IPS DF 4.7 (cell line): ENCODE data around the gene MYL7.
"Not testable (repeated sequence)": the region's sequence is repeated elsewhere in the genome, so short reads cannot be mapped to it uniquely, and the experiment has no call there.

Experiments used
- DNase-seq: peaks from one replicate; pipeline ENCODE4 v3.0.0-alpha.2; 2013; ENCODE audit warnings: low spot score; ENCODE audit errors: extremely low read depth

Gene MYL7

DNA sequence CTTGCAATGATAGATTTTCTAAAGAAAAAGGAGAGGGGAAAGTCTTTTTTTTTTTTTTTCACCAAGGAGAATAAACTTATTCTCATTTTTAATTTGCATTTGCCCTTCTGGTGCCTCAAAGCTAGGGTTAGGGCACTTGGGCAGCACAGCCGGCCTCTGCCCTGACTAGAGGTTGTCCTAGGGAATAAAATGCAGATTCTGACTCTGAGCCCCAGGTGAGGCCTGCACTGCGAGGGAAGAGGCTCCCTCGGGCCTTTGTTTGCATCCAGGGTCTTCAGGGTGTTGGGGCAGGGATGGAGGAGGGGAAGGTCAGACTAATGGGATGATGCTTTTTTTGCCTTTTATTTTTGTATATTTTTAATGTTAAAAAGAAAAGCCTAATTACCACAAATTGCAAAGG lies 7.8 kb downstream of the MYL7 start:
- DNase-seq, result no peak

DNA sequence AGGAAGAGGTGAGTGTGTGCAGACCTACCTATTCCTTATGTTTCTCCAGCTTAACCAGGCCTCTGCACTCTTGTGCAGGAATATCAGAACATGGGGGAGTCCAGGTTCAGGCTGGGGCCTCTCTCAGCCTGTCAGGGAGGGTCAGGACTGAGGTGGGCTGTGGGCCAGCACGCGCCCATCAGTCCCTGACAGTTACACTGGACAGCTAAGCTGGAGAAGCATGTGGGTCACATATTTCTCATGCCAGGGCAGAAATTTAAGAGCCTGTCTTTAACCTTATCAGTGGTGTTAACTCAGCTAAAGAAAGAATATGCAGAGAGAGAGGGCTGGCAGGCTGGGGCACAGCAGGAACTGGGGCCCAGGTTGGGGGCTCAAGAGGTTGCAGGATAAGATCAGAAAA lies 9.1 kb downstream of the MYL7 start:
- no peak for DNase-seq

DNA sequence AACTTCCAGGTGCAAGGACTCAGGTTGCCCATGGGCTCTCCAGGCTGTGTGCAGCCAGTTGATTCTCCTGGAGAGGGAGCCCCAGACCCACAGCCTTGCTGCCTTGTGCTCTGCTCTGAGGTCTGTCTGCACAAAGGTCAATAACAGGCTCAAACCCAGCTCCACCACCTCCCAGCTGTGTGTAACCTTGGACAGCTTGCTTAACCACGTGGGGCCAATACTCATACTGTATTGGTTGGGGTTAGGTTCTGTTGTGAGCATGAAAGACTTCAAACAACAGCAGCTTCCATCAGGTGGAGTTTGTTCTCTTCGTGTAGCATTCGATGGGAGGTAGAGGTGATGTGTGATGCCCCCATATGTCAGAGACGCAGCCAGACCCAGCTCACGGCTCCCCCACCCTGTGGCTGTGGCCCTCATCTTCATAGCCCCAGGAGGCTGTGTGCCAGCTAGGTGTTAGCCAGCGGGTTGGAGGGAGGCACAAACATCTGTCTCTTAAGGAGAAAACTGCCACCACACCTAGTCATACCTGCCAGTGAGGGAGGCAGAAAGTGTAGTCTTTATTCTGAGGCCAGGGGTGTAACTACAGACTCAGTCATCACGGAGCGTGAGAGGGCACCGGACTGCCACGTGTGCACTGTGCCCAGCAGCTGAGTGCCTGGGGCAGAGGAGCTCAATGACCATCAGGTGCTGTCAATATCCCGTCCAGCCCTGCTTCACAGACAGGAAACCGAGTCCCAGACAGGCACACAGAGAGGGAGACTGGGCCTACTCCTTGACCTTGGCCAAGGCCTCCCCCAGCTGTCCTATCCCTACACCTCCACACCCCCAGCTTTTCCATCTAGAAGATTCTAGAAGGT lies 9.7 kb downstream of the MYL7 start:
- no peak for DNase-seq

DNA sequence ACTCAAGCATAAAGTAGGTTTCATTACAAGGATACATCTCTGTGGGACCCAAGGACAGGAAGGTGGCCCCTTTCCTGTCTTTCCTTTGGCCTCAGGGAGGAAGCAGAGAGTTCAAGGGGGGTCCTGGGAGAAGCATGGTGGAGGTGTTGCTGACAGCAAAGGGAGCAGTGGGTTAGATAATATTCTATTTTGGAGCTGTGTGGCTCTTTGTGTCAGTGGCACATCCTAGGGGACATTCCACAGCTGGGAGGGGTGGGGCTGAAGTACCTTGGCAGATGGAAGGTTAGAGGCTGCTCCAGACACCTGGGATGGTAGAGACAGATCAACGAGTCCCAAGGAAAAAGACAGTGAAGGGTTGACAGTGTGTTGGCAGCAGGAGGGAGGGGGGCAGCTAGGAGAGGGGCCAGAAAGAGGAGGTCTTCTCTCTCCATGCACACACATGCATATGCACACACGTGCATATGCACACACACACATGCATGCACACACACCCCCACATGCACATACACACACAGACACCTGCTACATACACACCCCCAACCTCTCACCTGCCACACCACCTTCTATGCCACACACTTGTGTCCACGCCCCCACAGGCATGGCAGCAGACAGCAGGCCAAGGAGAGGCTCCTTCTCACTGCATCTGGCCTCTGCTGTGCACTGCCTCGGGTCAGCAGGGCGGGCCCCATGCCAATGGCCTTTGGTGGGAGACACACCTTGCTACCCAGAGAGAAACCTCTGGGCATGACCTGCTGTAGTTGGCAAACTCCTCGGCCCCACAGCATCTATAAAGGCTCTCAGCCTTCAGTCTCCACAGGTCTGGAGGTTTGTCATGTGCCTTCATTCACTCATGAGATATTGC lies 12.2 kb downstream of the MYL7 start:
- DNase-seq, result no peak

DNA sequence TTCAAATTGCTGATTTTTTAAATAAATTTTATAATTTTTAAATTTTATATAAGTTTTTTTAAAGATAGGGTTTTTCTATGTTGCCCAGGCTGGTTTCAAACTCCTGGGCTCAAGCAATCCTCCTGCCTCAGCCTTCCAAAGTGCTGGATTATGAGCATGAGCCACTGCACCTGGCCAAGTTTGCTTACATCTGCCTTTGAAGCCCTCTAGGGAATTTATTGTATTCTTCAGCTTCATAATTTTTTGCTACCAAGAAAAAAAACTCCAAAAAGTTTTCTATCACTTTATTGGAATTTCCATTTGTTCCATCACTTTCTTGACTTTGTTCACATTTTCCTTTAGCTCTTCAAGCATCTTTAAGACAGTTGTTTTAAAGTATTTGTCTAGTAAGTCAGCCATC lies 14.0 kb downstream of the MYL7 start:
- no peak for DNase-seq

DNA sequence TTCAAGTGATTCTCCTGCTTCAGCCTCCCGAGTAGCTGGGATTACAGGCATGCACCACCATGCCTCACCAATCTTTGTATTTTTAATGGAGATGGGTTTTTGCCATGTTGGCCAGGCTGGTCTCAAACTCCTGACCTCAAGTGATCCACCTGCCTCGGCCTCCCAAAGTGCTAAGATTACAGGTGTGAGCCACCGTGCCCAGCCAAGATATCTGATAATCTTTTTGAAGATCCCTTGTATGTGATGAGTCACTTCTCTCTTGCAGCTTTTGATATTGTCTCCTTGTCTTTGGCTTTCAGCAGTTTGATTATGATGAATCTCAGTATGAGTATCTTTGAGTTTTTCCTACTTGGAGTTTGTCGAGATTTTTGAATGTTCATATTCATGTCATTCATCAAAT lies 14.6 kb downstream of the MYL7 start:
- DNase-seq, result not testable (repeated sequence)

DNA sequence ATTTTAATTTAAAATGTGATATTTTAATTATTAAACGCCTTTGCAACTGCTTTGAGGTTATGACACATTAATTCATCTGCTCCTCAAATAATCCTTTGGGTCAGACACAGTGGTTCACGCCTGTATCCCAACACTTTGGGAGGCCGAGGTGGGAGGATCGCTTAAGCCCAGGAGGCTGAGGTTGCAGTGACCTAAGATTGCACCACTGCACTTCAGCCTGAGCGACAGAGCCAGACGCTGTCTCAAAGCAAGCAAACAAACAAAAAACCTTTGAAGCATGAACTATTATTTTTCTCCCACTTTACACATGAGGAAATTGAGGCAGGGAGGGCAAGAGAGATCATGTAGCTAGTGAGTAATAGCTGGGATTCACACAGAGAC lies 16.3 kb downstream of the MYL7 start:
- no peak for DNase-seq

DNA sequence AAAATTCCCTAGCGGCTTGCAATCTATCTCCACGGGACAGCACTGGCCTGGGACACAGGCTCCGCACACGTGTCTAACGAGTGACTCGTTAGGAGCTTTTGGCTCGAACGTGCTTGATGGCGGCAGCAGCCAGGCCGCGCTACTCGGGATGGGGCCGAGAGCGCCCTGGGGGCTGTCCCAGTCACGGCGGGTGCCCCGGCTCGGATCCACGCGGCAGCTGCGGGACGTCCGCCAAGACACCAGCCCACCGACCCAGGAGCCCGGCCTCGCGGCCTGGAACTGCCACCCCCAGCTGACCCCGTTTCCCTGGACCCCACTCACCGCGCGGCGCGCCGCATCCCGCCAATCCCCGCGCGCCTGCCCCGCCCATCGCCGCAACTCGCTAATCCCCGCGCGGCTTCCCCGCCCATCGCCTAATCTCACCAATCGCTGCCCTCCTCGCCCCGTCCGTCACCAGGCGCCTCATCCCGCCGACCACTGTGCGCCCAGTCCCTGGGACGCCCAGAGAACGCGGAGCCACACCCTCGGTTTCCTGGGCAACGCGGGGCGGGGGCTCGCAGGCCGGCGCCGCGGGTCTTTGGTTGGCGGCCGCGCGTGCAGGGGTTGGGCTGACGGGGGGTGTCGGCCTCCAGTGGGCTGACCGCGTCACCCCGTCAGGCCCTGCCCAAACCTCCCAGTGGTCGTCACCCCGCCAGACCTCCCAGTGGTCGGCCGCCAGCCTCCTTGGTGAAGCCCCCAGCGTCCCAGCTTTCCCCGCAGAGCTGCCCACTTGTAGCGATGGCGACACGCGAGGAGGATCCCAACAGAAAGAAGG lies 17.7 kb downstream of the MYL7 start, which contains the start of gene POLD2:
POLD2 (minus strand) TSS at position 359 of the 814 bp plus-strand sequence. CDS start 1,495 bp downstream, outside the sequence.
- DNase-seq, result peak; percentile 60

DNA sequence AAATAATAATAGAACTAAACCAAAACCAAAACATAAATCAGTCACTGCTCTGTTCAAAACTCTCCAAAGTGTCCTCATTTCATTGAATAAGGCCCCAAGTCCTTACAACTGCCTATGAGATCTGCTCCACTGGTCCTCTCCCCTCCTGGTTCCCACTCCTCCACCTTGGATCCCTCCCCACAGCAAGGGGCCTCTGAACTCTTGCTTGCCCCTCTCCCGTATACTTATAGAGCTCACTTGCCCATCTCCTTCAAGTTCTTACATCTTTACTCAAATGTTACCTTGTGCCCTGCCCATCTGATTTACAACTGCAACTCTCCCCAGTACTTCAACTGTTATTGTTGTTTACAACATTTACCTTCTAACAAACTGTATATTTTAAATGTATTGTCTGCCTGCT lies 18.6 kb downstream of the MYL7 start:
- no peak for DNase-seq

DNA sequence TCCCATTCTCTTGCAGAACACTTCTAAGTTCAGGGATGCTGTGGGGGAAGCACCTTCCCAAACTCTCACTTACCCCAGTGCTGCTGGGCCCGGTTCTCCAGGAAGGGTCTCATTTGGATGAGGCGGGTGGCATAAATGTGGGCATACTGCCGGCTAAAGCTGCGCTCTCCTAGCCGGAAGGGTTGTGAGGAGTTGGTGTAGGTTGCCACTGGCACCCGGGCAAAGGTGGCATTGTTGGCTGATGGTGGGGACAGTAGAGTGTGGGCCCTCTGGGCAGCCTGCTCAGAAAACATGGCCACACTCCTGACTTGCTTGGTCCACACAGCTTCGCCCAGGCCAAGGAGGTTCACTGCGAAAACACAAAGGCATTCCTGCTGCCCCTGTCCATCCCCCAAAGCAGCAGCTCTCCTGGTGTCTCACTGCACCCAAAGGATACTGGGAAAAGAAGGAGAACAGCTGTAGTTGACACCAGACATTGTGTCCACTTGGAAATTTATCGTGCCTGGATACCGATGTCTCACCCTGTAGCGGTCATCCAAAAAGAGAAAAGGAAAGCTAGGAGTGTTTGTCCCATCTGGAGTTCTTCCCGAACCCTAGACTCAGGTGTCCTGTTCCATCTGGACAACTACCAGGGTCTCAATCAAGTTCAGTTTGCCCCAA lies 19.2 kb downstream of the MYL7 start:
- no peak for DNase-seq

DNA sequence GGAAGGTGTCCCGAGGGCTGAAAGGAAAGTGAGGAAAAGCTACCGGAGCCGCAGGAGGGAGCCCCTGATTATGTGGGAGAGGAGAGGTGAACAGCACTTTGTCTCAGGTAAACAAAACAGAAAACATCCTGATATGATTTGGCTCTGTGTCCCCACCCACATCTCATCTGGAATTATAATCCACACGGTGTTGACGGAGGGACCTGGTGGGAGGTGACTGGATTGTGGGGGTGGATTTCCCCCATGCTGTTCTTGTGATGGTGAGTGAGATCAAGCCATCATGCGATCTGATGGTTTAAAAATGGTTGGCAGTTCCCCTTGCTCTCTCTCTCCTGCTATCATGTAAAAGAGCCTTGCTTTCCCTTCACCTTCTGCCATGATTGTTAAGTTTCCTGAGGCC lies 20.7 kb downstream of the MYL7 start:
- DNase-seq, result no peak

DNA sequence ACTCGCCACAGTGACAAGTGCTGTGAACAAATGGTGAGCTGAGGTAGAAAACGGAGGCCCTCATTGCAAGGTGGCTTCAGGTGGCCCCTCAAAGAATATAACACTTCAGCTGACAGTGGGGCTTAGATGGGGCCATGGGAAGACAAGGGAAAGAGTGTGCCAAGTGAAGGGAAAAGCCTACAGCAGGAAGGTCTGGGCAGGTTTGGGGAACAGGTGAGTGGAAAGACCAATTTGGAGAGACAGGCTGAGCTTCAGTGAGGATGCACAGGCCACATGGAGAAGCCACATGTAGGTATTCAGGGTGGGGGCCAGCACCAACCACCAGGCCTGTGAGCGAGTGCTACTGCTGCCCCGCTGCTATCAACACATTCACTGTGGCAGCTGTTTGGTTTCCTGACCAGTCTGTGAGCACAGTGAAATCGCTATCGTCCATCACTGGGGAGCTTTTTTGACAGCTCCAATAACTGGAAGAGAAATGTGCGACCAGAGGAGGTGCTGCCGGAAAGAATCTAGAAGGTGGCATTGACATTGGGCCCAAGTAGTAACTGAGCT lies 21.2 kb downstream of the MYL7 start:
- DNase-seq, result no peak

DNA sequence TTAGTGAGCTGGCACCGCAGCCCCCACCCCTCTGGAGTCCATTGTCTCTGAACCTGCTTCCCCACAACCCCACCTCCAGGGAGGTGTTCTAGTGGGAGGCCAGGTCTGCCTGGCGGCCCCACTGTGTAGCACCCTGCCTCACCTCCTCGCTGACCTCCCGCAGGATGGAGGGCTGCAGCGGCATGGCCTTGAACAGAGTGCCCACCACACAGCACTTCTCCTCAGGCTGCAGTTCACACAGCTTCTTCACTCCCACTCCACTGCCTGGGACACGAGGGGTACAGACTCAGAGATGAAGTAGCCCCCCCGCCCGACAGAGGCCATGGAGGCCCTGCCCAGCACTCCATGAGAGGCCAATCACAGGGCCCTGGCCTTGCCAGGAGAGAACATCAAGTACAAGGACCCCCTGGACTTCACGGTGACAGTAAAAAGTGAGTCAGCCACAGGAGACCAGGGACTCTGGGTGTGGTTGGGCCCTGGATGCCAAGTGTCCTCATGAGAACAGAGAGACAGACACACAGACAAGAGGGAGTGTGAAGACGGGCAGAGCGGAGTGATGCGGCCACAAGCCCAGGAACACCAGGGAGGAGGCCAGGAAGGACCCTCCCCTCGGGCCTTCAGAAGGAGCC lies 23.2 kb downstream of the MYL7 start:
- no peak for DNase-seq

DNA sequence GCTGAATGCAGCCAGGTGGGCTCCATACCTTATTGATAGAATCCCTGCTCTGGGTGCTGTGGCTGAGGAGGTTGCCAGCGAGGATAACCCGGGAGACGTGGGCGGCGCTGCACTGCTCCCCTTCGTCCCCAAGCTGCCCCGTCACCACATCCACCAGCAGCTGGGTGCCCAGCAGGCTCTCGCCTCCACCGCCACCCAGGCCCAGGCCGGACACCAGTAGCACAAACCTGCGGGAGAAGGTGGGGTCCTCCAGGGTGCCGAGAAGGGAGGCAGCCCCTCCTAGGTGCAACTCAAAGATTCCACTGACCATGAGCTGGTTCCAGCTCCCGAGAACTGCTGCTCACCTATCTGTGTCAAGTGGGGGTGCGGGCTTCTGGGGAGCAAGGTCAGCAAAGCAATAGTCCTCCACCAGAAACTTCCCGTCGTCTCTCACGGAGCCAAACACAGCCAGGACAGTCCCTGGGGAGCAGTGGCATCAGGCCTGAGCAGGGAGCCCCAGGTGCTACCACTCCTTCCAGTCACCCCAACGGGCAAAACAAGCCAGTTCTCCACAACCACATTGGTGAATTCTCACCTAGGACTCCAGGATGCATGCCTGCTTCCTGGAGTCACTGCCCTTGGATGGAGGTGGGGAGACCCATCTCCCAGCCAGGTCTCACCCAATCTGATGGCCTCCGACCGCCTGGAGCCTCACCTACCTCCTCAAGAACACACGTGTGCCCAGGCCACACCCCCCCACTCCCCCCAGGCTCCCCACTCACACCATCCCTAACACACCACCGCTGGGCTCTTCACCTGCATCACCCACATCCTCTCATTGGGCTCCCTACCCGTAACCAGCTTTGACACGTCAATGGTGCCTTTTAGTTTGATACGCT lies 24.1 kb downstream of the MYL7 start:
- no peak for DNase-seq

DNA sequence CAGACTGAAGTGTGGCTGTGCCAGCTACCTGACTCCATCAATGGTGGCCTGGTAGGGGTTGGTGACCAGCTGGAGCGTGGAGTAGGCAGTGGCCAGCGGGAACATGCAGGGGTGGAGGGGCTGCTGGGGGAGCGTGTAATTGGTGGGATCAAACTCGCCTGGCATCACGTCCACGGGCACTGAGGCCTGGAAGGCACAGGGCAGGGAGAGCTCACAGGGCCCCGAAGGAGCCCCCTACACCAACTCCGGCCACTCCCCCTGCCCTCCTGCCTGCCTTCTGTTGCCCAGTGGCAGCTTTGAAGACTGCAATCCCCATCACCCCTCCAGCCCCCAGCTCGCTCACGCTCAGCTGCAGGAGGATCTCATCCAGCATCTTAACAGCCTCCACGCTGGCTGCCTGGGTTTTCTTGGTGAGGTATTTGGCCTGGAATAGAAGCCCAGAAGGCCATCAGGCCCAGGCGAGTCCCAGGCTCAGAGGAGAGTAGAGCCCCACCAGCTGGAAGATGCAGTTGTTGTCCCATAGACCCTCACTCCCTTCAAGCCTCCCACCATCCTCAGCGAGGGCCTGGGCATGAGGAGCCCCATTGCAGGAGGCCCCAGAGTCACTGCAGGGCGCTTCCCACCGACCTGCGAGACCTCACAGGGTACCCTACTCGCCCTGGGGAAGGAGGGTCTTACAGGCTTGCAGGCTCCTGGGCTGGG lies 24.9 kb downstream of the MYL7 start:
- no peak for DNase-seq

DNA sequence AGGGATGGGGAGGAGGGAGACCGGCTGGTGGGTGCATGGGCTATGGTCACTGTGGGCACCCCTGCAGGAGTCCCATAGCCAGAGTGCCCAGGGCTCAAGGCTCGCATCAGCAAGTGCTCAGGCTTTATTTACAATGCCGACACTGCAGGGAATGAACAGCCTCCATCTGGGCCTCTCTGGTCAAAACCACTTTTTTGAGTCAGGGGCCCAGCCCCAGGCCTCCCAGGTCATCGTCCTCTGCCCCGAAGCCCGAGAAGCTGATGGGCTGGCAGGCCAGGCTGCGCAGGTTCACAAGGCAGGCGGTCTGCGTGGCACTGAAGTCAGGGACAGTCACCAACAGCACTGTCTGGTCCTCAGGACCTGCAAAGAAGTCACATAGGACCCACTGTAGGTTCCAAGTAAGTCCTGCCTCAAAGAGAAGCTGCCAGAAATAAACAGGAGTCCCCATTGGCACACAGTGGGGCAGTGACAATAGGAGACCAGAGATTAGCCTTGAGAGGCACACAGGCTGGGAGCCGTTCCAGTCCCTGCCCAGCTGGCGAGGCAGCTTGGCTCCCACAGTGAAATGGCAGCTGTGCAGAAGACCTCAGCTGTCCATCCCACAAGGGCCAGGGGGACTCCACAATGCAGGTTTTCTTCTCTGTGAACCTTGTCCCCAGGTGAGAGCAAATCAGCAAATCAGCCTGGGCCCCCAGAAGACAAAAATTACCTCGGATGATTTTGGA lies 26.4 kb downstream of the MYL7 start:
- DNase-seq, result no peak

DNA sequence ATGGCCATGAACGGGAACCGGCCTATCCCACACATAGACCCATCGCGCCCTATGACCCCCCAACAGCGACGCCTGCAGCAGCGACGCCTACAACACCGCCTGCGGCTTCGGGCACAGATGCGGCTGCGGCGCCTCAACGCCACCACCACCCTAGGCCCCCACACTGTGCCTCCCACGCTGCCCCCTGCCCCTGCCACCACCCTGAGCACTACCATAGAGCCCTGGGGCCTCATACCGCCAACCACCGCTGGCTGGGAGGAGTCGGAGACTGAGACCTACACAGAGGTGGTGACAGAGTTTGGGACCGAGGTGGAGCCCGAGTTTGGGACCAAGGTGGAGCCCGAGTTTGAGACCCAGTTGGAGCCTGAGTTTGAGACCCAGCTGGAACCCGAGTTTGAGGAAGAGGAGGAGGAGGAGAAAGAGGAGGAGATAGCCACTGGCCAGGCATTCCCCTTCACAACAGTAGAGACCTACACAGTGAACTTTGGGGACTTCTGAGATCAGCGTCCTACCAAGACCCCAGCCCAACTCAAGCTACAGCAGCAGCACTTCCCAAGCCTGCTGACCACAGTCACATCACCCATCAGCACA lies 27.3 kb downstream of the MYL7 start:
- no peak for DNase-seq
